GM12878 (cell line): ENCODE results near the gene GGCX. TPM values are rescaled to one million over a fixed set of nuclear protein-coding genes. Genes with fewer than 3 reads are reported as not detected.
A peak's percentile ranks its signal among the peaks of the same experiment; 100 is the strongest.

ENCODE experiments used
- ATAC-seq: fragments of 200-7000 bp; cut with Tn5 transposase; 3 replicates; pipeline ENCODE4 v1.9.1; 2020; ENCODE audit warnings: mild to moderate bottlenecking, moderate library complexity
- Bru-seq: library from RNA; stranded (reverse); fragments of 400-500 nt; gene quantifications from one replicate; lab custom pipeline; 2021; lab: Mats Ljungman, UMichigan
- BruChase-seq, 2 experiments: library from RNA; stranded (reverse); fragments of 400-500 nt; gene quantifications; one replicate each; lab custom pipeline; 2021; lab: Mats Ljungman, UMichigan
- BruUV-seq: library from RNA; stranded (reverse); fragments of 400-500 nt; replicated peaks from 2 replicates; lab custom pipeline; 2021; lab: Mats Ljungman, UMichigan
- CTCF ChIA-PET: fragments of 300-600 bp; sonication (Branson Sonifier 250); formaldehyde crosslinking; extraction: SDS; loops from one replicate; lab custom pipeline; 2021; ENCODE audit warnings: inconsistent platforms; lab: Yijun Ruan, JAX
- POLR2A ChIA-PET: fragments of 350-600 bp; formaldehyde crosslinking; extraction: SDS; loops from one replicate; lab custom pipeline; 2021; ENCODE audit warnings: inconsistent platforms; lab: Charles Lee
- RAD21 ChIA-PET: fragments of 300-600 bp; sonication (Branson Sonifier 250); formaldehyde crosslinking; loops from one replicate; lab custom pipeline; 2023; ENCODE audit warnings: antibody characterized with exemption; ENCODE audit not compliant: unreplicated experiment; lab: Charles Lee
- SMC1A ChIA-PET: fragments of 300-600 bp; sonication (Branson Sonifier 250); formaldehyde crosslinking; loops from one replicate; lab custom pipeline; 2023; ENCODE audit not compliant: unreplicated experiment, uncharacterized antibody; lab: Charles Lee
- DNase-seq: peaks from one replicate; pipeline ENCODE4 v3.0.0-alpha.2; 2011; ENCODE audit warnings: low read depth, low spot score
- FAIRE-seq: peaks from 3 replicates; lab custom pipeline; 2011; peaks lifted over from hg19 to GRCh38; lab: Jason Lieb, UNC
- H2AFZ ChIP-seq: 2 replicates; pipeline ENCODE4 v1.6.0; 2011; ENCODE audit warnings: low read depth, low read length, control low read depth; ENCODE audit not compliant: control insufficient read depth
- H3K27ac ChIP-seq: 2 replicates; pipeline ENCODE4 v1.5.1; 2011; ENCODE audit warnings: control low read depth; ENCODE audit not compliant: control insufficient read depth, insufficient read depth
- H3K27me3 ChIP-seq, 2 experiments: replicated peaks in 1 of 2; 2 replicates each; pipeline versions ENCODE4 v1.6.0 to v1.6.1; 2011; ENCODE audit warnings: low read length in 1 of 2; ENCODE audit not compliant: control insufficient read depth in 2 of 2, insufficient read depth in 2 of 2
- H3K36me3 ChIP-seq, 2 experiments: 2 replicates each; pipeline ENCODE4 v1.5.1; 2011; ENCODE audit warnings: low read length in 1 of 2; ENCODE audit not compliant: control insufficient read depth in 2 of 2, insufficient read depth in 2 of 2
- H3K4me1 ChIP-seq: 2 replicates; pipeline ENCODE4 v1.6.1; 2011; ENCODE audit warnings: mild to moderate bottlenecking, low read length, moderate library complexity, mixed read lengths; ENCODE audit not compliant: control insufficient read depth, insufficient read depth
- H3K4me2 ChIP-seq: 2 replicates; pipeline ENCODE4 v1.6.0; 2011; ENCODE audit warnings: control low read depth; ENCODE audit not compliant: control insufficient read depth, insufficient read depth
- H3K4me3 ChIP-seq: fragments of 200-600 bp; sonication (generic); 2 replicates; pipeline ENCODE4 v1.5.1; 2016
- H3K79me2 ChIP-seq: 2 replicates; pipeline ENCODE4 v1.6.0; 2011; ENCODE audit warnings: low read length; ENCODE audit not compliant: control insufficient read depth, insufficient read depth
- H3K9ac ChIP-seq: 2 replicates; pipeline ENCODE4 v1.8.0; 2011; ENCODE audit warnings: low read length, control low read depth, mixed read lengths; ENCODE audit not compliant: control insufficient read depth, insufficient read depth
- H3K9me3 ChIP-seq: replicated peaks from 3 replicates; pipeline ENCODE4 v1.5.1; 2011; ENCODE audit warnings: mild to moderate bottlenecking, low read length; ENCODE audit not compliant: control insufficient read depth, insufficient read depth
- H4K20me1 ChIP-seq: 2 replicates; pipeline ENCODE4 v1.6.0; 2011; ENCODE audit not compliant: control insufficient read depth, insufficient read depth
- IKZF2 ChIP-seq, 2 experiments: fragments of 450-650 bp; IDR thresholded peaks; 2 replicates each; pipeline ENCODE4 v1.6.1; 2017; ENCODE audit warnings: mild to moderate bottlenecking in 2 of 2, moderate library complexity in 2 of 2
- IRF4 ChIP-seq: IDR thresholded peaks from 2 replicates; pipeline ENCODE4 v1.6.1; 2011; ENCODE audit warnings: low read depth, low read length
- MEF2B ChIP-seq: fragments of 450-650 bp; IDR thresholded peaks from 2 replicates; pipeline ENCODE4 v1.6.1; 2018; ENCODE audit warnings: mild to moderate bottlenecking, moderate library complexity; ENCODE audit not compliant: partially characterized antibody, poor library complexity, severe bottlenecking
- MXI1 ChIP-seq: fragments of 150-350 bp; IDR thresholded peaks from 2 replicates; pipeline ENCODE4 v1.6.1; 2011; ENCODE audit warnings: low read depth, mild to moderate bottlenecking, inconsistent platforms, low read length, improper control_type of control experiment
- MYB ChIP-seq: fragments of 150-350 bp; IDR thresholded peaks from 2 replicates; pipeline ENCODE4 v1.6.1; 2014; ENCODE audit warnings: mild to moderate bottlenecking, low read depth, low read length, borderline replicate concordance
- RAD51 ChIP-seq: fragments of 450-650 bp; IDR thresholded peaks from 2 replicates; pipeline ENCODE4 v1.6.1; 2016; ENCODE audit warnings: moderate library complexity, mild to moderate bottlenecking, inconsistent platforms
- SIX5 ChIP-seq: IDR thresholded peaks from 2 replicates; pipeline ENCODE4 v1.6.1; 2011; ENCODE audit warnings: mild to moderate bottlenecking, low read depth, low read length, moderate library complexity; ENCODE audit not compliant: severe bottlenecking
- SREBF2 ChIP-seq: IDR thresholded peaks from 2 replicates; pipeline ENCODE4 v1.6.1; 2012; ENCODE audit warnings: mild to moderate bottlenecking, low read length
- ZNF622 ChIP-seq: fragments of 450-650 bp; IDR thresholded peaks from 2 replicates; pipeline ENCODE4 v1.6.1; 2017; ENCODE audit warnings: mild to moderate bottlenecking, inconsistent platforms
- WGBS: methylation state at CpG from one replicate; pipeline ENCODE4 v1.1.6; 2016; ENCODE audit warnings: low lambda C conversion rate; ENCODE audit not compliant: insufficient replicate concordance, insufficient coverage; ENCODE audit errors: missing lambda C conversion rate; 5-methylcytosine and 5-hydroxymethylcytosine counted together
- in situ Hi-C: fragments of 300-500 bp; cut with MboI; formaldehyde crosslinking; loops from 9 replicates; pipeline ENCODE4 v1.14.3; 2018; ENCODE audit warnings: mixed read lengths
- intact Hi-C: fragments of 100-400 bp; cut with micrococcal nuclease; formaldehyde crosslinking; loops from one replicate; pipeline ENCODE4 v1.14.2; 2022; ENCODE audit not compliant: unreplicated experiment
- long read RNA-seq, 2 experiments: library from polyadenylated mRNA; unstranded; transcript quantifications; one replicate each; pipeline ENCODE4 v2.0.0, GENCODE V29; 2019 to 2020
- polyA minus RNA-seq, 3 experiments: library from RNA; depleted of rRNA, polyadenylated mRNA; stranded (reverse); fragments of >200 nt; gene quantifications; 2 replicates each; pipeline ENCODE4 v1.2.3, GENCODE V29; 2011
- polyA plus RNA-seq, 11 experiments: library from polyadenylated mRNA; depleted of rRNA in 4 of 11; unstranded in 6 of 11; stranded (reverse) in 5 of 11; fragments of >200 nt; fragmentation: Nextera tagmentation in 4 of 11; fragmentation: Illumina TruSeq in 1 of 11; extraction: Ambion mirVana in 4 of 11; extraction: Trizol in 1 of 11; gene quantifications; 1 replicate in 1 of 11; 2 replicates in 10 of 11; pipeline versions ENCODE4 v1.2.1 to v1.2.3, GENCODE V29; 2011 to 2016; ENCODE audit warnings: inconsistent platforms in 2 of 11, missing spikeins in 2 of 11, low read depth in 1 of 11
- total RNA-seq, 4 experiments: library from RNA; depleted of rRNA in 3 of 4; stranded (reverse); fragments of >200 nt in 3 of 4; fragmentation: Illumina TruSeq in 1 of 4; extraction: Trizol in 1 of 4; gene quantifications; 2 replicates each; pipeline versions ENCODE4 v1.2.1 to v1.2.3, GENCODE V29; 2013 to 2021
- TF ChIP-seq, protein P1 (sequence below): IDR thresholded peaks from 2 replicates; pipeline ENCODE4 v1.6.1; 2012; ENCODE audit warnings: low read depth, low read length, improper control_type of control experiment
- TF ChIP-seq, protein P2 (sequence below): fragments of 450-650 bp; IDR thresholded peaks from 2 replicates; pipeline ENCODE4 v1.6.1; 2014; ENCODE audit warnings: mild to moderate bottlenecking

Gene GGCX
- 42.9 and 48.5 TPM in 2 replicates for total RNA-seq (2013; cell fraction: nucleolus; rRNA removed)
- 22.2 and 23.6 TPM in 2 replicates for total RNA-seq (2014; rRNA removed)
- total RNA-seq (2014; rRNA removed; fragmentation: Illumina TruSeq; extraction: Trizol) = 18.5 and 20.8 TPM in 2 replicates
- 22.9 and 24.6 TPM in 2 replicates for total RNA-seq (2021)
- polyA plus RNA-seq (2011; ENCODE audit: low read depth) = 14.0 TPM
- 20.5 and 26.1 TPM in 2 replicates for polyA plus RNA-seq (2011; rRNA removed)
- 31.8 and 34.8 TPM in 2 replicates for polyA plus RNA-seq (2011; cell fraction: cytosol; rRNA removed)
- 31.5 and 36.5 TPM in 2 replicates for polyA plus RNA-seq (2011; cell fraction: nucleus; rRNA removed)
- polyA plus RNA-seq (2012) = 16.8 and 18.2 TPM in 2 replicates
- 18.1 and 22.5 TPM in 2 replicates for polyA plus RNA-seq (2014; fragmentation: Illumina TruSeq; extraction: Trizol)
- 10 to 100 TPM; 46.6 to 52.7 TPM for polyA plus RNA-seq (2014; fragmentation: Nextera tagmentation; extraction: Ambion mirVana)
- 27.0 and 37.6 TPM in 2 replicates for polyA plus RNA-seq (2014; rRNA removed)
- 10 to 100 TPM; 25.4 to 30.3 TPM for polyA plus RNA-seq (2016; fragmentation: Nextera tagmentation; extraction: Ambion mirVana)
- polyA minus RNA-seq (2011; rRNA and poly(A)+ RNA removed) = 23.8 and 26.3 TPM in 2 replicates
- polyA minus RNA-seq (2011; cell fraction: cytosol; rRNA and poly(A)+ RNA removed) = 4.2 and 5.5 TPM in 2 replicates
- polyA minus RNA-seq (2011; cell fraction: nucleus; rRNA and poly(A)+ RNA removed) = 30.6 and 37.6 TPM in 2 replicates
- percentile 79 among the genes with signal in this experiment for Bru-seq, nascent RNA
- percentile 67 among the genes with signal in this experiment for BruChase-seq, experiment 1, labeled RNA remaining after a 6-hour chase
- percentile 73 among the genes with signal in this experiment for BruChase-seq, experiment 2, labeled RNA remaining after a 2-hour chase
- long read RNA-seq, experiment 1, transcript GGCX-210 (3 exons, 684 nt) = major isoform, 6 of 6 reads
- long read RNA-seq, experiment 1, partial matches to known transcripts = 0 of 6 reads
- long read RNA-seq, experiment 1, other reads (novel, unspliced or antisense) = 0 of 6 reads
- long read RNA-seq, experiment 2, full-length matches to known transcripts = 16 of 23 reads
- long read RNA-seq, experiment 2, partial matches to known transcripts = 0 of 23 reads
- long read RNA-seq, experiment 2, other reads (novel, unspliced or antisense) = 7 of 23 reads

DNA sequence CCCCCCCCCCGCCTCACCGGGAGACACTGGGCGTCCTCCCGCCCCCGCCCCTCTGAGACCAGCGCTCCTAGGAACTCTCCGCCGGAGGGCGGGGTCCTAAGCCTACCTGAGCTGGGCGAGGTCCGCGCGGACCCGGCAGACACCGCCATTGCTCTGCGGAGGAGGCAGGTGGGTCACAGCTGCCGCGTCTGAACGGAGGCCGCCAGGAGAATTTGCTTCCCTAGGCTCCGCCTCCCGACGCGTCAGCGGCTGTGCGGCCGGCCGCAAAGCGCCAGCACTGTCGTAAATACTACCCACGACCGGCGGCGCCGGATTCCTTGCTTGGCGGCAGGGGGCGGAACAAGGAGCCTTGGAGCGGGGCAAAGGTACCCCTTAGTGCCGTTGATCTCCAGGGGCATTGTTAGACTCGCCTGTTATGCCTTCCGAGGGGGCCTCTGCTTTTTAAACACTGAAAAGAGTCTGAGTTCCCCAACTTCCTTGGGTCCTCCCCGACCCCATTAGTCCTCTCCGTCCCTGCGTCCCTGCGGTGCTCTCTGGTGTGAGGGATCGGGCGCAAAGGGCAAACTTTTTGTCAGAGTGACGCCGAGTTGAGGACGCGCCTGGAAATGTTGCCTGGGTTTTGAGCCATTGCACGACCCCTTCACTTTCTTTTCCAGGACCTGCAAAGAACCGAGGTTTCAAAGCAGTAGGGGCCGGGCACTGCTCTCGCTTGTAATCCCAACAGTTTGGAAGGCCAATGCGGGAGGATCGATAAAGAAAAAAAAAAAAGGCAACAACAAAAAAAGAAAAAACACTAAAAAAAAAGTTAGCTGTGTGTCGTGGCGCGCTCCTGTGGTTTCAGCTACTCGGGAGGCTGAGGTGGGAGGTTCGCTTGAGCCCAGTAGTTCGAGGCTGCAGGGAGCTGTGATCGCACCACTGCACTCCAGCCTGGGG, at the start of gene GGCX:
TSS of gene GGCX (minus strand) at position 214 of the 933 bp plus-strand sequence. CDS start at position 149, 65 bp downstream.
- DNase-seq (peak; percentile 73), ATAC-seq (peak; percentile 97), FAIRE-seq (peak; percentile 75)
- H3K4me2 ChIP-seq = peak within 1 kb of the TSS; percentile 81
- peaks cover 0 to 3% of the 10 kb centered on the region in 2 experiments; a peak in 1 of 4 replicates for H3K36me3 ChIP-seq
- ChIA-PET CTCF (interaction anchor here (0.6 to 4.4 kb wide), 6 partner anchors 10 to 261 kb away, joined by 3 to 28 read pairs (median 4); no protein-coding TSS in a partner anchor), SMC1A (interaction anchor here (0.6 to 2.9 kb wide), 6 partner anchors 11 to 661 kb away, joined by 3 to 21 read pairs (median 6); partner anchors contain the start of gene RNF181), POLR2A (interaction anchor here (0.7 to 6.2 kb wide), 13 partner anchors 12 to 625 kb away, joined by 3 to 32 read pairs (median 6); partner anchors contain the start of genes MAT2A, RNF181 and VAMP8), RAD21 (interaction anchor here (0.9 to 2.7 kb wide), 6 partner anchors 9 to 142 kb away, joined by 3 to 15 read pairs (median 4); partner anchors contain the start of genes SH2D6 and VAMP8)
- intact Hi-C loops = loop anchor here (2.0 kb wide), 1 partner anchor 41 kb away; the partner anchor contains the start of gene TMEM150A
- H3K9me3 ChIP-seq = no peaks in the 10 kb centered on the region
- peak within 1 kb of the TSS; percentile 71 for H3K27ac ChIP-seq
- peak within 1 kb of the TSS; percentile 98 for H3K4me3 ChIP-seq
- no peaks in the 10 kb centered on the region for H4K20me1 ChIP-seq
- peaks cover 18% of the 10 kb centered on the region for H3K79me2 ChIP-seq
- H3K9ac ChIP-seq = peak within 1 kb of the TSS; percentile 80
- TSS peak; percentile 98 for BruUV-seq
- no peaks in the 10 kb centered on the region; the same call in 1 of the 2 replicates for H3K4me1 ChIP-seq
- in situ Hi-C loops = no loop called here
- no peaks in the 10 kb centered on the region for H3K27me3 ChIP-seq
- peak within 1 kb of the TSS; percentile 87 for H2AFZ ChIP-seq
- 4% methylated on average over 54 of the region's 64 CpGs for WGBS
- TF ChIP-seq MEF2B (no peak), SREBF2 (no peak), SIX5 (peak; percentile 28), IKZF2 (IDR thresholded peaks at IDR 0.05) (no peak), MYB (no peak), MXI1 (peak; percentile 65; the same call in 1 of the 2 replicates), IRF4 (no peak), RAD51 (no peak), ZNF622 (no peak)
- TF ChIP-seq, protein P1, sequence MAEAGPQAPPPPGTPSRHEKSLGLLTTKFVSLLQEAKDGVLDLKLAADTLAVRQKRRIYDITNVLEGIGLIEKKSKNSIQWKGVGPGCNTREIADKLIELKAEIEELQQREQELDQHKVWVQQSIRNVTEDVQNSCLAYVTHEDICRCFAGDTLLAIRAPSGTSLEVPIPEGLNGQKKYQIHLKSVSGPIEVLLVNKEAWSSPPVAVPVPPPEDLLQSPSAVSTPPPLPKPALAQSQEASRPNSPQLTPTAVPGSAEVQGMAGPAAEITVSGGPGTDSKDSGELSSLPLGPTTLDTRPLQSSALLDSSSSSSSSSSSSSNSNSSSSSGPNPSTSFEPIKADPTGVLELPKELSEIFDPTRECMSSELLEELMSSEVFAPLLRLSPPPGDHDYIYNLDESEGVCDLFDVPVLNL = 0 out of 2 replicates have a peak, but pooled peaks have one; percentile 23
- TF ChIP-seq, protein P2, sequence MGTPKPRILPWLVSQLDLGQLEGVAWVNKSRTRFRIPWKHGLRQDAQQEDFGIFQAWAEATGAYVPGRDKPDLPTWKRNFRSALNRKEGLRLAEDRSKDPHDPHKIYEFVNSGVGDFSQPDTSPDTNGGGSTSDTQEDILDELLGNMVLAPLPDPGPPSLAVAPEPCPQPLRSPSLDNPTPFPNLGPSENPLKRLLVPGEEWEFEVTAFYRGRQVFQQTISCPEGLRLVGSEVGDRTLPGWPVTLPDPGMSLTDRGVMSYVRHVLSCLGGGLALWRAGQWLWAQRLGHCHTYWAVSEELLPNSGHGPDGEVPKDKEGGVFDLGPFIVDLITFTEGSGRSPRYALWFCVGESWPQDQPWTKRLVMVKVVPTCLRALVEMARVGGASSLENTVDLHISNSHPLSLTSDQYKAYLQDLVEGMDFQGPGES = no peak
